Aorta (tissue), 5 donors: ENCODE results near the gene CCDC83. TPM values are rescaled to one million over a fixed set of nuclear protein-coding genes. Genes with fewer than 3 reads are reported as not detected.

Source experiments
- ATAC-seq: fragments of 200-7000 bp; cut with Tn5 transposase; one replicate; pipeline ENCODE4 v1.9.1; 2022; ENCODE audit warnings: moderate library complexity; ENCODE audit not compliant: low FRiP score
- DNase-seq, 2 donors: peaks; one replicate each; pipeline ENCODE4 v3.0.0-alpha.2; 2020
- H3K27ac ChIP-seq, 2 donors: one replicate each; pipeline ENCODE4 v1.5.1; 2013; ENCODE audit warnings: low read length in 2 of 2, mild to moderate bottlenecking in 2 of 2, moderate library complexity in 2 of 2, control low read depth in 1 of 2, inconsistent platforms in 1 of 2, low read depth in 1 of 2
- H3K27me3 ChIP-seq, 2 donors: one replicate each; pipeline ENCODE4 v1.6.1; 2013; ENCODE audit warnings: control low read depth in 1 of 2, low read length in 1 of 2, mild to moderate bottlenecking in 1 of 2, moderate library complexity in 1 of 2; ENCODE audit not compliant: insufficient read depth in 2 of 2, control insufficient read depth in 1 of 2
- H3K36me3 ChIP-seq, 2 donors: one replicate each; pipeline ENCODE4 v1.6.1; 2013; ENCODE audit warnings: control low read depth in 1 of 2, low read length in 1 of 2, mild to moderate bottlenecking in 1 of 2; ENCODE audit not compliant: insufficient read depth in 2 of 2, control insufficient read depth in 1 of 2
- H3K4me1 ChIP-seq, 2 donors: one replicate each; pipeline ENCODE4 v1.6.1; 2013; ENCODE audit warnings: low read length in 2 of 2, control low read depth in 1 of 2, mild to moderate bottlenecking in 1 of 2, moderate library complexity in 1 of 2; ENCODE audit not compliant: insufficient read depth in 2 of 2, control insufficient read depth in 1 of 2
- H3K4me3 ChIP-seq, 2 donors: one replicate each; pipeline ENCODE4 v1.5.1; 2013; ENCODE audit warnings: low read length in 2 of 2, control low read depth in 1 of 2, mild to moderate bottlenecking in 1 of 2
- H3K9me3 ChIP-seq: one replicate; pipeline ENCODE4 v1.6.1; 2013; ENCODE audit warnings: mild to moderate bottlenecking, low read length; ENCODE audit not compliant: control insufficient read depth
- WGBS, 2 donors: extraction: QIAGEN DNeasy Blood & Tissue Kit; methylation state at CpG; one replicate each; pipeline ENCODE4 v1.1.7; 2013; 5-methylcytosine and 5-hydroxymethylcytosine counted together
- intact Hi-C, 2 donors: fragments of 100-400 bp; cut with DNase I; formaldehyde crosslinking; loops; one replicate each; pipeline versions ENCODE4 v1.14.2 to v1.15.0; 2022
- polyA plus RNA-seq, 2 donors: library from polyadenylated mRNA; stranded (reverse); fragments of 200-250 nt; gene quantifications; one replicate each; pipeline ENCODE4 v1.2.3, GENCODE V29; 2013
- total RNA-seq, 2 donors: library from RNA; stranded (reverse); fragmentation: NEBNext Ultra II Directional; extraction: Animal tissue kit (Norgen Biotek cat#: 25700); gene quantifications; one replicate each; pipeline ENCODE4 v1.2.1, GENCODE V29; 2021
- donor health status: healthy with polysubstance abuse.
- donor health status: Bipolar disorder and iron deficiency.
- donor health status: DM: no; HTN: no; CAD: no.
- donor health status: DM: no; HTN: no; CAD: no.
- donor health status: DM: yes; HTN: yes; CAD: no.

CCDC83 gene
- total and polyA plus RNA-seq, 4 donors: not detected

GRCh38 chr11:85953491-85954143 is 98.4 kb downstream of the CCDC83 start:
- intact Hi-C loops: no loop called here
- DNase-seq (no peak), ATAC-seq (no peak)
- H3K4me1 ChIP-seq: no peaks in the 10 kb centered on the region
- H3K36me3 ChIP-seq: no peaks in the 10 kb centered on the region
- no peaks in the 10 kb centered on the region for H3K9me3 ChIP-seq
- H3K27me3 ChIP-seq: no peaks in the 10 kb centered on the region
- no peak overlapping the region for H3K27ac ChIP-seq
- WGBS, 2 donors: 45 to 46% methylated on average over 2 of the region's 2 CpGs
- H3K4me3 ChIP-seq: no peak overlapping the region

- Histone ChIP-seq H3K4me1 (no peaks in the 10 kb centered on the region), H3K36me3 (no peaks in the 10 kb centered on the region), H3K27me3 (no peaks in the 10 kb centered on the region), H3K9me3 (no peaks in the 10 kb centered on the region), H3K27ac (no peak overlapping the region), H3K4me3 (no peak overlapping the region)
- intact Hi-C loops: no loop called here
- ATAC-seq (peak; percentile 13), DNase-seq (no peak)
- 48% methylated on average over 1 of the region's 1 CpG for WGBS, 2 donors
Measured at GRCh38 chr11:85955531-85955930, 100.3 kb downstream of the CCDC83 start.

- Histone ChIP-seq H3K4me1 (no peaks in the 10 kb centered on the region), H3K27ac (no peak overlapping the region), H3K4me3 (no peak overlapping the region), H3K27me3 (no peaks in the 10 kb centered on the region), H3K9me3 (no peaks in the 10 kb centered on the region), H3K36me3 (peaks cover 0 to 6% of the 10 kb centered on the region in 2 donors)
- no peak for DNase-seq
- WGBS, 2 donors: 66 to 70% methylated on average over 3 of the region's 3 CpGs
- no peak for ATAC-seq
- intact Hi-C loops: no loop called here
Measured at GRCh38 chr11:85960678-85961077, 105.5 kb downstream of the CCDC83 start.

- ATAC-seq: no peak
- H3K9me3 ChIP-seq: no peaks in the 10 kb centered on the region
- peaks cover 0 to 6% of the 10 kb centered on the region in 2 donors for H3K36me3 ChIP-seq
- DNase-seq: no peak
- H3K4me1 ChIP-seq: no peaks in the 10 kb centered on the region
- no peak overlapping the region for H3K4me3 ChIP-seq
- 52 to 57% methylated on average over 6 of the region's 6 CpGs for WGBS, 2 donors
- no peaks in the 10 kb centered on the region for H3K27me3 ChIP-seq
- no peak overlapping the region for H3K27ac ChIP-seq
- intact Hi-C loops: no loop called here
Measured at GRCh38 chr11:85961130-85961529, 105.9 kb downstream of the CCDC83 start.

- H3K4me3 ChIP-seq: no peak overlapping the region
- DNase-seq (no peak), ATAC-seq (no peak)
- 68 to 84% methylated on average over 5 of the region's 5 CpGs for WGBS, 2 donors
- no peaks in the 10 kb centered on the region for H3K27me3 ChIP-seq
- H3K9me3 ChIP-seq: no peaks in the 10 kb centered on the region
- intact Hi-C loops: no loop called here
- H3K36me3 ChIP-seq: peaks cover 0 to 9% of the 10 kb centered on the region in 2 donors
- no peak overlapping the region for H3K27ac ChIP-seq
- H3K4me1 ChIP-seq: no peaks in the 10 kb centered on the region
Measured at GRCh38 chr11:85961930-85962363, 106.8 kb downstream of the CCDC83 start.

- no peaks in the 10 kb centered on the region for H3K27me3 ChIP-seq
- H3K36me3 ChIP-seq: peaks cover 0 to 11% of the 10 kb centered on the region in 2 donors
- no peaks in the 10 kb centered on the region for H3K4me1 ChIP-seq
- WGBS, 2 donors: 74 to 80% methylated on average over 2 of the region's 2 CpGs
- no peak overlapping the region for H3K27ac ChIP-seq
- H3K4me3 ChIP-seq: no peak overlapping the region
- H3K9me3 ChIP-seq: no peaks in the 10 kb centered on the region
- ATAC-seq: no peak
- intact Hi-C loops: loop anchor here in 1 of 2 donors (5.0 kb wide), 1 partner anchor 57 kb away; no protein-coding TSS in a partner anchor
- DNase-seq: no peak
Measured at GRCh38 chr11:85965202-85965601, 110.0 kb downstream of the CCDC83 start.

GRCh38 chr11:85967457-85967856 is 112.3 kb downstream of the CCDC83 start:
- ATAC-seq (no peak), DNase-seq (no peak)
- Histone ChIP-seq H3K27me3 (no peaks in the 10 kb centered on the region), H3K36me3 (peaks cover 0 to 10% of the 10 kb centered on the region in 2 donors), H3K4me3 (no peak overlapping the region), H3K27ac (no peak overlapping the region), H3K4me1 (no peaks in the 10 kb centered on the region), H3K9me3 (no peaks in the 10 kb centered on the region)
- intact Hi-C loops: loop anchor here in 1 of 2 donors (5.0 kb wide), 1 partner anchor 55 kb away; no protein-coding TSS in a partner anchor
- 79% methylated on average over 5 of the region's 5 CpGs for WGBS, 2 donors

Other genes with a start within 250 kb of the CCDC83 start
- 10 to 100 TPM; 19.4 to 23.3 TPM for gene DLG2, start 228.0 kb upstream of the CCDC83 start, total RNA-seq
- 1 to 10 TPM; 1.3 to 2.4 TPM for gene DLG2, start 228.0 kb upstream of the CCDC83 start, polyA plus RNA-seq
- gene TMEM126B, start 226.8 kb upstream of the CCDC83 start, total RNA-seq: 10 to 100 TPM; 39.7 to 40.5 TPM
- 100 to 1,000 TPM in 1 of 2 donors, 10 to 100 TPM in 1; 63.3 to 116 TPM for gene TMEM126B, start 226.8 kb upstream of the CCDC83 start, polyA plus RNA-seq
- gene TMEM126A, start 207.4 kb upstream of the CCDC83 start, total RNA-seq: 10 to 100 TPM; 19.9 to 23.9 TPM
- gene TMEM126A, start 207.4 kb upstream of the CCDC83 start, polyA plus RNA-seq: 10 to 100 TPM; 45.8 to 58.4 TPM
- 10 to 100 TPM; 44.5 to 59.1 TPM for gene CREBZF, start 190.3 kb upstream of the CCDC83 start, total RNA-seq
- 10 to 100 TPM; 19.5 to 69.2 TPM for gene CREBZF, start 190.3 kb upstream of the CCDC83 start, polyA plus RNA-seq
- gene CCDC89, start 169.2 kb upstream of the CCDC83 start, total RNA-seq: 1 to 10 TPM; 1.1 to 1.9 TPM
- gene CCDC89, start 169.2 kb upstream of the CCDC83 start, polyA plus RNA-seq: 1 to 10 TPM; 1.6 TPM
- gene SYTL2, start 44.2 kb upstream of the CCDC83 start, total RNA-seq: 10 to 100 TPM; 42.9 to 54.0 TPM
- 10 to 100 TPM; 29.2 to 57.4 TPM for gene SYTL2, start 44.2 kb upstream of the CCDC83 start, polyA plus RNA-seq
- 100 to 1,000 TPM; 306 to 486 TPM for gene PICALM, start 213.7 kb downstream of the CCDC83 start, total RNA-seq
- 100 to 1,000 TPM in 1 of 2 donors, 10 to 100 TPM in 1; 94.5 to 101 TPM for gene PICALM, start 213.7 kb downstream of the CCDC83 start, polyA plus RNA-seq